ENCODE results near the gene FAM72D.
"Not testable (repeated sequence)": the region's sequence is repeated elsewhere in the genome, so short reads cannot be mapped to it uniquely, and the experiment has no call there.

FAM72D gene

GRCh38 chr1:145155421-145155820, 59.6 kb downstream of the FAM72D start:
- not testable (repeated sequence) for H3K36me3 ChIP-seq; H3K27me3 ChIP-seq (ENCODE audit: insufficient read depth, low read depth, severe bottlenecking); H3K9me3 ChIP-seq (ENCODE audit: severe bottlenecking); H3K27ac ChIP-seq; H3K4me3 ChIP-seq (ENCODE audit: low read depth, low read length); DNase-seq

- not testable (repeated sequence) for H3K9me3 ChIP-seq (ENCODE audit: severe bottlenecking); H3K4me3 ChIP-seq (ENCODE audit: low read depth, low read length); H3K27me3 ChIP-seq (ENCODE audit: insufficient read depth, low read depth, severe bottlenecking); H3K36me3 ChIP-seq; H3K27ac ChIP-seq; DNase-seq
These were observed 60.1 kb downstream of the FAM72D start for GRCh38 chr1:145155873-145156272.

- H3K4me3 ChIP-seq (ENCODE audit: low read depth, low read length); H3K27me3 ChIP-seq (ENCODE audit: insufficient read depth, low read depth, severe bottlenecking); DNase-seq: not testable (repeated sequence)
These were observed 61.3 kb downstream of the FAM72D start for GRCh38 chr1:145156891-145157610.

GRCh38 chr1:145157715-145158114, 61.9 kb downstream of the FAM72D start:
- not testable (repeated sequence) for DNase-seq; H3K36me3 ChIP-seq; H3K27ac ChIP-seq; H3K9me3 ChIP-seq (ENCODE audit: severe bottlenecking); H3K27me3 ChIP-seq (ENCODE audit: insufficient read depth, low read depth, severe bottlenecking); H3K4me3 ChIP-seq (ENCODE audit: low read depth, low read length)

More at GRCh38 chr1:145156891-145157610, 61.3 kb downstream of the FAM72D start:
- H3K27ac ChIP-seq; H3K9me3 ChIP-seq (ENCODE audit: severe bottlenecking); H3K36me3 ChIP-seq: not testable (repeated sequence)

GRCh38 chr1:145161046-145161752, 65.4 kb downstream of the FAM72D start:
- H3K36me3 ChIP-seq; H3K9me3 ChIP-seq (ENCODE audit: severe bottlenecking); DNase-seq; H3K27me3 ChIP-seq (ENCODE audit: insufficient read depth, low read depth, severe bottlenecking); H3K4me3 ChIP-seq (ENCODE audit: low read depth, low read length); H3K27ac ChIP-seq: not testable (repeated sequence)

Measured in WERI-Rb-1 (cell line).